HL-60 (cell line): Measurements from ENCODE around the gene TALDO1.

Experiments
- DNase-seq, 2 experiments: peaks; one replicate each; pipeline ENCODE4 v3.0.0-alpha.2; 2010 to 2020; ENCODE audit warnings: low read depth in 1 of 2, low spot score in 1 of 2
- H3K27ac ChIP-seq: fragments of 250-450 bp; sonication (Bioruptor Pico); replicated peaks from 2 replicates; pipeline ENCODE4 v1.5.1; 2020; ENCODE audit warnings: mild to moderate bottlenecking, moderate library complexity
- H3K27me3 ChIP-seq: fragments of 250-450 bp; sonication (Bioruptor Pico); 2 replicates; pipeline ENCODE4 v1.5.1; 2021; ENCODE audit warnings: mild to moderate bottlenecking, moderate library complexity; ENCODE audit not compliant: insufficient read depth, poor library complexity, severe bottlenecking
- H3K4me3 ChIP-seq: replicated peaks from 2 replicates; pipeline ENCODE4 v1.5.1; 2011; ENCODE audit warnings: mild to moderate bottlenecking, control low read depth, low read length; ENCODE audit not compliant: insufficient read depth
- CTCF ChIP-seq: IDR thresholded peaks from one replicate; pipeline ENCODE4 v1.5.1; 2011; ENCODE audit warnings: low read length, control low read depth, inconsistent platforms; ENCODE audit not compliant: insufficient read depth
- GABPA ChIP-seq: IDR thresholded peaks from 2 replicates; pipeline ENCODE4 v1.6.1; 2012; ENCODE audit warnings: low read depth
- POLR2AphosphoS5 ChIP-seq: IDR thresholded peaks from 2 replicates; pipeline ENCODE4 v1.6.1; 2012; ENCODE audit warnings: low read depth
- REST ChIP-seq: IDR thresholded peaks from 2 replicates; pipeline ENCODE4 v1.6.1; 2012; ENCODE audit warnings: low read depth; ENCODE audit not compliant: insufficient replicate concordance
- SPI1 ChIP-seq: IDR thresholded peaks from 2 replicates; pipeline ENCODE4 v1.6.1; 2012; ENCODE audit warnings: low read depth, mild to moderate bottlenecking, borderline replicate concordance

TALDO1 gene

GRCh38 chr11:725624-726202 is 21.6 kb upstream of the TALDO1 start:
- peak overlapping the region; percentile 26 for H3K4me3 ChIP-seq
- no peak overlapping the region for H3K27ac ChIP-seq
- DNase-seq, result no peak
- TF ChIP-seq SPI1, result no peak
- H3K27me3 ChIP-seq, result peaks cover 2% of the 10 kb centered on the region

- peak; percentile 40; the same call in 1 of the 2 replicates for TF ChIP-seq SPI1
- no peak for TF ChIP-seq CTCF
- Histone ChIP-seq H3K27me3 (no peaks in the 10 kb centered on the region), H3K4me3 (peak overlapping the region; percentile 26; the same call in 1 of the 2 replicates), H3K27ac (no peak overlapping the region)
- DNase-seq, result peak; percentile 50 to 62
Measured at GRCh38 chr11:726278-727220, 20.7 kb upstream of the TALDO1 start.

- no peak for TF ChIP-seq POLR2AphosphoS5
- TF ChIP-seq SPI1, result no peak
- TF ChIP-seq REST, result no peak
- TF ChIP-seq GABPA, result no peak
- no peak for TF ChIP-seq CTCF
- no peak overlapping the region for H3K27ac ChIP-seq
- H3K4me3 ChIP-seq, result no peak overlapping the region
- DNase-seq, result no peak
- H3K27me3 ChIP-seq, result no peaks in the 10 kb centered on the region
Measured at GRCh38 chr11:727281-727701, 20.0 kb upstream of the TALDO1 start.

GRCh38 chr11:727859-728748 is 19.2 kb upstream of the TALDO1 start:
- H3K4me3 ChIP-seq, result no peak overlapping the region
- H3K27me3 ChIP-seq, result no peaks in the 10 kb centered on the region
- TF ChIP-seq SPI1 (no peak), CTCF (peak; percentile 95)
- DNase-seq, result peak; percentile 77 to 80
- H3K27ac ChIP-seq, result peak overlapping the region; percentile 83
